Head of caudate nucleus (tissue), 42 donors: ENCODE data around the gene RAPGEF4.

Experiments
- DNase-seq, 42 donors: peaks; one replicate each; pipeline versions ENCODE4 v3.0.0 to v3.0.0-alpha.2; 2020 to 2021; ENCODE audit warnings: mixed read lengths in 7 of 42
- intact Hi-C: fragments of 100-400 bp; cut with DNase I; formaldehyde crosslinking; loops from one replicate; pipeline ENCODE4 v1.15.0; 2022

Gene RAPGEF4

GRCh38 chr2:172944022-172944793 is 208.6 kb downstream of the RAPGEF4 start:
- DNase-seq: no peak
- intact Hi-C loops: no loop called here

DNA sequence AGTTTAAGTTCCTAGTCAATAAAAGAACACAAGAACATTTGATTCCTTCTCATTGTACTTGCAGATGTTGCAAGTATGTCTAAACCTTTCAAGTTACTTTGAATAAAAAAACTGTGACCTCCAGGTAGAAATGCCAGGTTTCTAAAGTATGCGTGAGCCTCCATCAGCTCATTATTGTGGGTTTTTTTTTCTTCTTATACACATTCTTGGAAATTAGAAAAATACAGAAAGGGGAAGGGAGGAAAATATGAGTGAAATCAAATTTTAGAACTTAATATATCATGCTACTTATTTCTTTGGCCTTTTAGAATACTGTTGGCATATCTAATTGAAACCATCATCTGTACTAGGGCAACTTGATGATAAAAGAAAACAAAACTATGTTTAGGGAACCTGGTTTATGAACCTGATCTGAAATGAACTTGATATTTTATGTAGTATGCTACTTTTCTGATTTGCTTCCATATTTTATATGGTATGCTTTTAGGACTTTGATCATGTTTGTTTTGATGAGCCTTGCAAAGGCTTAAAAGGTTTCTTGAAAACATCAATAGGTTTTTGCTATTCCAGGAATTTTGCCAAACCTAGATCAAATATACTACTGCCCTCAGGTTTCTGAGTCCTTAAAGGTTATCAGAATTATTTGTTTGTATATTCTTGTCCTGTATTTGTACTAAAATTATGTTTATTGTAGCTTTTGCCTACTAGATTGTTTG is 209.3 kb downstream of the RAPGEF4 start:
- DNase-seq: no peak
- intact Hi-C loops: no loop called here

GRCh38 chr2:172945510-172945850 is 209.8 kb downstream of the RAPGEF4 start:
- DNase-seq: no peak
- intact Hi-C loops: no loop called here

DNA sequence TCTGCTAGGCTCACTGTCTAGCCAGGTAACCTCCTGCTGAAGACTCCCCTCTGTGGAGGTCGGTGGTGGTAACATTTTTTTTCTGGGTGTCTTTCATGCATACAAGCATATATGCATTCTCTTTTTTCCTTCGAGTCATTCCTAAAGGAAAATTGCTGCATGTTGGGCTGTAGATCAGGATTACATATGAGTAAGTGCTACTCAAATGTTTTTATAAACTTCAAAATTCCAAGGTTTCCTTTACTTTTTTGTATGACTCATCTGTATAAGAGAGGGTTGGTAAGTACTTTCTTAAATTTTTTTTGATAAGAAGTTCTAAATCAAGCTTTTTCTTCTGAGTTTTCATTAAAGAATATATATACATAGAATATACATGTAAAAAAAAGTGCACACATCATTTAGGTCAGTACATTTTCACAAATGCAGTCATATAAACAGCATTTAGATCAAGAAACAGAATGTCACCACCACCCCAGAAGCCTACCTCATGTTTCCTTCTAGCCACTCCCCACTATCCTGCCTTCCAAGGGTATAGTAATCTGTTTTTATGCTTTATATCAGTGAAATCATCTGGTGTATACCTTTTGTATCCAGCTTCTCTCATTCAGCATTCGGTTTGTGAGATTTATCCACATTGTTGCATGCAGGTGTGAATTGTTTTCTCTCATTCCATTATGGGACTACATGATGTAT is 212.0 kb downstream of the RAPGEF4 start:
- intact Hi-C loops: no loop called here
- DNase-seq: no peak

- intact Hi-C loops: no loop called here
- no peak for DNase-seq
Measured at GRCh38 chr2:172949522-172949921, 213.9 kb downstream of the RAPGEF4 start.

DNA sequence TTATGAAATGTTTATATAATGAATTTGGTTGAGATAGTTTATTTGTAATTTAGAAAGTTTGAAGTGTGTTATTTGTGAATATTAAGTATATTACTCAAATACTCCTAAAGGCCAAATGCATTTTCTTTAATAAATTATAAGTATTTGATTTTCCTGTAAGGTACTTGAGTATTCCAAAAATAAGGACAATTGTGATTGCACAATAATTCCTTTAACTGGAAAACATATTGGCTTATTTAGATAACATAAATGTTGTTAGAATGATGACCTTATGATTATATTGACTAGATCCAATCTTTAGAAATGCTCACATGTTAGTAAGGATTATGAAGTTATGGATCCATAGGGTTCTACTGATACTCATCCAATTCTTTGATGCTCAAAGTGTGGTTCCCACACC is 214.9 kb downstream of the RAPGEF4 start:
- intact Hi-C loops: no loop called here
- DNase-seq: no peak

DNA sequence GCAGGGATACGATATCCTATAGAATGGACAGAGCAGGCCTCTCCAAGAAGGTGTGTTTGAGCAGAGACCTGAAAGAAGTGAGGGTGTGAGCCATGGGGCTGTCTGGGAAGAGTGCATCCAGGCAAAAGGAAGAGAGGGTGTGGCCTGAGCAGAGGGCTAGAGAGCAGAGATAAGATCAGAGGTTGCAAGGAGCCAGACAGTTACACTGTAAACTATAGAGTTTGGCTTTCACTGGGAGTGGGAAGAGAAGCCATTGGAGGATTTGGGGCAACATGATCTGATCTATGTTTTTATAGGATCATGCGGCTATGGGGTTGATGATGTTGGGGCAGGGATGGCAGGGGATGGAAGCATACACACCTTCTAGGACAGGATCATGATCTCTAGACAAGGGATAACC is 215.9 kb downstream of the RAPGEF4 start:
- no peak for DNase-seq
- intact Hi-C loops: no loop called here

DNA sequence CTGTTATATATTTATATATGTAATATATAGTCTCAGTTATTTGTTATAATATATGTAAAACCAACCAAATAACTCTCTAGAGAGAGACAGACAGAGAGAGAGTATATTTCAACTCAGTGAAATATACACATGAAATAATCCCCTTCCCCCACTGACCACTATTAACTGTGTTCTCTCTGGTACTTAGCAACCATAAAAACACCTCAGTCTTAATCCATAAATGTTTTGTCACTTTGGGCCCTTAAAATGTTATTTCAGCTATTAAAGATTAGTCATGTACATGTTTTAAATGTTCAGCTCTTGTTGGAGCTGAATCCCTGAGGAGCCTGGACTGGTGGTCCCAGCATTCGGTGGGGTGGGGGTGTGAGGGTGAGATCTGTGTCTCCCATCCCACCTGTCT is 217.8 kb downstream of the RAPGEF4 start:
- no peak for DNase-seq
- intact Hi-C loops: no loop called here

- intact Hi-C loops: no loop called here
- DNase-seq: no peak
Measured at GRCh38 chr2:172953970-172954852, 218.6 kb downstream of the RAPGEF4 start.

- intact Hi-C loops: no loop called here
Measured at GRCh38 chr2:172955587-172955986, 219.9 kb downstream of the RAPGEF4 start.

DNA sequence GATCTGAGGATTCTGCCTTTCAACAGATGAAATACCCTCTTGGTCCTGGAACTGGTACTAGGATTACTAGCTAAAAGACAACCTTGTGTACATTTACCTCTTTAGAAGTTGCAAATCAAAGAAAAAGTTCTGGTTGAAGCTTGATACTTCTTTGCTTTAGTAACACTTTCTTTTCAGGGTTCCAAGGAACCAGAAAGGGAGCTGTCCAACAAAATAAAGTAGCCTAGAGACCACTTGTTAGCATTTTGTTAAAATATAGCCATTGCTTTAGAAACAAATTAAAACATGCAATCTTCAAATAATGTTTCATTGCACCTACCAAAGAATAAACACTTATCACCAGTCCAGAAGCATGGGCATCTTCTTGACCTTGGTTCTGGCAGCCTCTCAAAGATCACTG is 222.1 kb downstream of the RAPGEF4 start:
- DNase-seq: no peak
- intact Hi-C loops: no loop called here

More at GRCh38 chr2:172955587-172955986, 219.9 kb downstream of the RAPGEF4 start:
- DNase-seq: no peak

- intact Hi-C loops: no loop called here
- no peak for DNase-seq
Measured at GRCh38 chr2:172962082-172962481, 226.4 kb downstream of the RAPGEF4 start.

DNA sequence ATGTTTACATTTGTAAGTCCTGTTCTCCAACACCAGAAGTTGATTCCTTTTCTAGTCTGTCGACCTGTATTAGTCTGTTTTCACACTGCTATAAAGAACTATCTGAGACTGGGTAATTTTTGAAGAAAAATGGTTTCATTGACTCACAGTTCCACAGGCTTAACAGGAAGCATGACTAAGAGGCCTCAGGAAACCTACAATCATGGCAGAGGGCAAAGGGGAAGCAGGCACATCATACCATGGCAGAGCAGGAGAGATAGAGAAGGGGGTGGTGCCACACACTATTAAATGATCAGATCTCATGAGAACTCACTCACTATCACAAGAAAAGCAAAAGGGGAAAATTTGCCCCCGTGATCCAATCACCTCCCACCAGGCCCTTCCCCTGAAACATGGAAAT is 227.2 kb downstream of the RAPGEF4 start:
- no peak for DNase-seq
- intact Hi-C loops: no loop called here

DNA sequence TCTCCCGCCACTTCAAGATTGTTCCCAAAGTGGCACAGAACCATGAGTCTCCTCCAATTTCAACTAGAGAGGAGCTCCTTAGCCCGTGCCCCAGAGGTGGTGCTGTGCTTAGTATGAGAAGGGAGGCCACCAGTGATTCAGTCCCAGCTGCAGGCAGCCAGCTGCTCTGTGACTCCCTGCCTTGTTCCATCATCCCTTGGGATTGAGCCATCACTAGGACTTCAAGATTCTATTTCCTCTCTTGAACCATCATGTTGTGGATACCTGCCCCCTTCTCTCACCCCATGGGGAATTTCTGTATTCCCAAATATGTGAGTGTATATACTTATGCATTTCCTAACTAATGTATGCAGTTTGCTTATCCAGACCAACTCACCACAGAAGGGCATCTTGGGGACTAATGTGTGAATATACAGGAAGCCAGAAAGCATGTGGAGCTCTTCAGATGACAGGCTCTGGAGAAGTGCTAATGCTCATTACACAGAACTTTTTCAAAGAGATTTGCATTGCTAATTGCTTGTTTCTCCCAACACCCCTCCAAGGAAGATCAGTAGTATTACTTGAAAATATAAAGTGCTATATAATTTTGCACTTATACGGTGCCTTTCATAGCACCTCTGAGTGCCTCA is 229.0 kb downstream of the RAPGEF4 start:
- intact Hi-C loops: no loop called here
- DNase-seq: no peak

DNA sequence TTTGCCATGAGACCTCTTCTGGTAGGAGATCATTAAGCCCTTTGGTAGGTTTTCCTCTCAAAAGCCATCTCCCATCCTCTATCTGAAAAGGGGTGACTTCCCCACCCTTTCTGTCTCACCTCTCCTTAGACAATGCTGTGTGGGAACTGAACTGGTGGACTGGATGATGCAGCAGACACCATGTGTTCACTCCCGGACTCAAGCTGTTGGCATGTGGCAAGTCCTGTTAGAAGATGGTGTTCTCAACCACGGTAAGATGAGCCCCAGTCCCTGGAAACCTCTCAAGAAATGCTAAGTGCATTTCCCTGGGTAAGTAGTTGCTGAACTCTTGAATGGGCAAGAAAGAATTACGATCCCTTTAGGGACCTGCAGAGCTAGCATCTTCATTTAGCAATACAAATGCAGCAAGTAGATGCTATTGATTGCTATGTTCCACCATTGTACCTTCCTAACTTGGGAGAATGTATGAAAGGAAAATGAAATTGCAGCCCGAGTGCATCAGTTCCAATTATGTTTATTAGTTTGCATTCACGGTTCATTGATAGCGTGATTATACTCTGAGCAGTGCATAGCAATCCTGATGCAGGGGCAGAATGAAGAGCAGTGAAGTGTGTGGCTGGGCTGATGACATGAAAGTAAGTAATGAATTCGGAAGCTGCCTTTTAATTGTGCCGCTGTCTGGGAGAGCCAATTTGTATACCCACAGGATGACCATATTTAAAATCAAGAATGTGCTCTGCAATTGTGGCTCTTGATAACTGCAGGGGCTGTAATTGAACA is 230.0 kb downstream of the RAPGEF4 start:
- intact Hi-C loops: no loop called here
- no peak for DNase-seq

- no peak for DNase-seq
- intact Hi-C loops: no loop called here
Measured at GRCh38 chr2:172967036-172967982, 231.7 kb downstream of the RAPGEF4 start.

GRCh38 chr2:172968061-172968469 is 232.4 kb downstream of the RAPGEF4 start:
- intact Hi-C loops: no loop called here
- DNase-seq: no peak
